HT1080 (cell line): Measurements from ENCODE around the gene CHRNG. TPM values are rescaled to one million over a fixed set of nuclear protein-coding genes. Genes with fewer than 3 reads are reported as not detected.
"Not testable (repeated sequence)": the region's sequence is repeated elsewhere in the genome, so short reads cannot be mapped to it uniquely, and the experiment has no call there.

ENCODE experiments used
- DNase-seq: peaks from one replicate; pipeline ENCODE4 v3.0.0-alpha.2; 2015; ENCODE audit warnings: low read depth
- total RNA-seq: library from RNA; depleted of rRNA; stranded (reverse); fragments of >200 nt; shearing (Covaris generic); gene quantifications from 2 replicates; pipeline ENCODE4 v1.2.3, GENCODE V29; 2014

CHRNG gene
- total RNA-seq, 1 experiment from 2014 or later: not detected

- DNase-seq: no peak
These were observed 4.0 kb downstream of the CHRNG start for GRCh38 chr2:232543491-232543890.

- DNase-seq: no peak
These were observed 4.6 kb downstream of the CHRNG start for GRCh38 chr2:232543928-232544631.

GRCh38 chr2:232544674-232545073 lies 5.2 kb downstream of the CHRNG start:
- no peak for DNase-seq

GRCh38 chr2:232545511-232546375 lies 6.3 kb downstream of the CHRNG start:
- no peak for DNase-seq

GRCh38 chr2:232547991-232548390 lies 8.5 kb downstream of the CHRNG start:
- no peak for DNase-seq

- no peak for DNase-seq
These were observed 10.3 kb downstream of the CHRNG start for GRCh38 chr2:232549655-232550353.

- peak; percentile 91 for DNase-seq
These were observed 11.1 kb downstream of the CHRNG start, which contains the start of the genes EIF4E2 and TIGD1 for GRCh38 chr2:232550354-232551249. EIF4E2 (plus strand) TSS chr2:232550689; CDS start chr2:232550725, 36 bp downstream. TIGD1 (minus strand) TSS chr2:232550557; CDS start chr2:232549882, 675 bp downstream.

- no peak for DNase-seq
These were observed 11.8 kb downstream of the CHRNG start for GRCh38 chr2:232551250-232551638.

GRCh38 chr2:232551776-232552175 lies 12.3 kb downstream of the CHRNG start:
- DNase-seq: no peak

- DNase-seq: no peak
These were observed 16.9 kb downstream of the CHRNG start for GRCh38 chr2:232556426-232556825.

- DNase-seq: no peak
These were observed 23.1 kb downstream of the CHRNG start for GRCh38 chr2:232562515-232563151.

- DNase-seq: no peak
These were observed 24.1 kb downstream of the CHRNG start for GRCh38 chr2:232563580-232563979.

GRCh38 chr2:232567721-232568120 lies 28.2 kb downstream of the CHRNG start:
- DNase-seq: no peak

- peak; percentile 79 for DNase-seq
These were observed 28.7 kb downstream of the CHRNG start for GRCh38 chr2:232568161-232568560.

- no peak for DNase-seq
These were observed 30.0 kb downstream of the CHRNG start for GRCh38 chr2:232569541-232569940.

GRCh38 chr2:232570481-232570880 lies 31.0 kb downstream of the CHRNG start:
- not testable (repeated sequence) for DNase-seq

GRCh38 chr2:232571026-232571474 lies 31.6 kb downstream of the CHRNG start:
- DNase-seq: no peak

GRCh38 chr2:232573042-232573441 lies 33.5 kb downstream of the CHRNG start:
- DNase-seq: no peak

- DNase-seq: no peak
These were observed 34.4 kb downstream of the CHRNG start for GRCh38 chr2:232573771-232574435.
